BE2C (cell line): Measurements from ENCODE around the gene OLFM1.

ENCODE experiments used
- DNase-seq: peaks from one replicate; pipeline ENCODE4 v3.0.0-alpha.2; 2020
- H3K27me3 ChIP-seq: fragments of 250-450 bp; sonication (Bioruptor Pico); 2 replicates; pipeline ENCODE4 v1.5.1; 2020; ENCODE audit warnings: mild to moderate bottlenecking
- H3K36me3 ChIP-seq: fragments of 250-450 bp; sonication (Bioruptor Pico); 2 replicates; pipeline ENCODE4 v1.5.1; 2020; ENCODE audit warnings: mild to moderate bottlenecking
- H3K4me1 ChIP-seq: fragments of 250-450 bp; sonication (Bioruptor Pico); 2 replicates; pipeline ENCODE4 v1.5.1; 2020
- H3K4me3 ChIP-seq: 2 replicates; pipeline ENCODE4 v1.5.1; 2011; ENCODE audit warnings: low read depth, low read length
- H3K9me3 ChIP-seq: fragments of 250-450 bp; sonication (Bioruptor Pico); 2 replicates; pipeline ENCODE4 v1.5.1; 2020
- TF ChIP-seq, protein P1 (sequence below): IDR thresholded peaks from 2 replicates; pipeline ENCODE4 v1.5.1; 2012; ENCODE audit warnings: mild to moderate bottlenecking, low read depth, low read length

Gene OLFM1

DNA sequence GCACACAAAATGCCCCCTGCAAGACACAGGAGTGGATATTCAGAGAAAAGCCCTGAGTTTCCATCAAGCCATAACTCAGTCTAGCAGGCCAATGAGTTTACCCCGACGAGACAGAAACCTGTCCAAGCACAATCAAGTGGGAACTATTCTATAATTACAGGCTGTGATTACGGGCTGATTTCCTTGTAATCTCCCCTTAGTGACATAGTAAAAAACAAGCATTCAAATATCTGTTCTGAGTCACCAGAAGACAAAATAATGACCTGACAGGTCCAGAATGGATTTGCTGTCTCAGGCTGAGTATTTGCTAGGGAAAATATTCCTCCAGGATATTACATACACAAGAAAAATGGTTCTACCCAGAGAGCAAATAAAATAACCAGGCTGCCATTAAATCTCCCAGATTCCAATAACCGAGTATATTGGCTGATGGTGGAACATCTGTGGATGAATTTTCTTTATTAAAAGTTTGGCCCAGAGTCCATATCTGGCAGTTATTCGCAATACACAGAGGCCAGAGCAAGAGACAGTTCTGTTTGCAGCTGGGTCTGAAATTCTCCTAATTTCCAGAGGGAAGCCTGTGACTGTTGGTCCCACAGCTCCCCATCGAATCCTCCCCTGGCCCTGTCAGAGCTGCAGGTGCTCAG, 35.8 kb downstream of the OLFM1 start:
- Histone ChIP-seq H3K9me3 (no peaks in the 10 kb centered on the region; the same call in 1 of the 2 replicates), H3K4me3 (no peak overlapping the region), H3K4me1 (peaks cover 19% of the 10 kb centered on the region), H3K36me3 (peaks cover 27% of the 10 kb centered on the region), H3K27me3 (no peaks in the 10 kb centered on the region)
- no peak for DNase-seq
- TF ChIP-seq, protein P1, sequence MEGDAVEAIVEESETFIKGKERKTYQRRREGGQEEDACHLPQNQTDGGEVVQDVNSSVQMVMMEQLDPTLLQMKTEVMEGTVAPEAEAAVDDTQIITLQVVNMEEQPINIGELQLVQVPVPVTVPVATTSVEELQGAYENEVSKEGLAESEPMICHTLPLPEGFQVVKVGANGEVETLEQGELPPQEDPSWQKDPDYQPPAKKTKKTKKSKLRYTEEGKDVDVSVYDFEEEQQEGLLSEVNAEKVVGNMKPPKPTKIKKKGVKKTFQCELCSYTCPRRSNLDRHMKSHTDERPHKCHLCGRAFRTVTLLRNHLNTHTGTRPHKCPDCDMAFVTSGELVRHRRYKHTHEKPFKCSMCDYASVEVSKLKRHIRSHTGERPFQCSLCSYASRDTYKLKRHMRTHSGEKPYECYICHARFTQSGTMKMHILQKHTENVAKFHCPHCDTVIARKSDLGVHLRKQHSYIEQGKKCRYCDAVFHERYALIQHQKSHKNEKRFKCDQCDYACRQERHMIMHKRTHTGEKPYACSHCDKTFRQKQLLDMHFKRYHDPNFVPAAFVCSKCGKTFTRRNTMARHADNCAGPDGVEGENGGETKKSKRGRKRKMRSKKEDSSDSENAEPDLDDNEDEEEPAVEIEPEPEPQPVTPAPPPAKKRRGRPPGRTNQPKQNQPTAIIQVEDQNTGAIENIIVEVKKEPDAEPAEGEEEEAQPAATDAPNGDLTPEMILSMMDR, result no peak

DNA sequence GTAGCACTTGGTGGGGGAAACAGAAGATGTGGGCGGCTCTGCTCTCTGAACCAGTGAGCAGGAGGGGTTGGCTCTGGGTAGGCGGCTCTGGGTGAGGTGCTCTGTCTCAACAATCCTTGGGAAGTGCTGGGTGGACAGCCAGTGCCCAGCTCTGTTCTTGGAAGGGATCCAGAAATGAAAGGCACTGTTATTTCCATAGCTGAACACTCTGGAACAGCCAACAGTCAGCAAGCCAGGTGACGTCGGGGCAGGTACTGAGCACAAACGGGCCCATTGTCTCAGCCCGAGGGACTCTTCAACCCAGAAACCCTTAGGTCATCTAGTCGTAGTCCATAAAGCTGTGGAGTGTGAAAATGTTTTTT, 36.3 kb downstream of the OLFM1 start:
- no peaks in the 10 kb centered on the region; the same call in 1 of the 2 replicates for H3K9me3 ChIP-seq
- TF ChIP-seq, protein P1, result no peak
- no peak overlapping the region for H3K4me3 ChIP-seq
- no peak for DNase-seq
- peaks cover 24% of the 10 kb centered on the region for H3K4me1 ChIP-seq
- H3K36me3 ChIP-seq, result peaks cover 27% of the 10 kb centered on the region
- no peaks in the 10 kb centered on the region for H3K27me3 ChIP-seq

DNA sequence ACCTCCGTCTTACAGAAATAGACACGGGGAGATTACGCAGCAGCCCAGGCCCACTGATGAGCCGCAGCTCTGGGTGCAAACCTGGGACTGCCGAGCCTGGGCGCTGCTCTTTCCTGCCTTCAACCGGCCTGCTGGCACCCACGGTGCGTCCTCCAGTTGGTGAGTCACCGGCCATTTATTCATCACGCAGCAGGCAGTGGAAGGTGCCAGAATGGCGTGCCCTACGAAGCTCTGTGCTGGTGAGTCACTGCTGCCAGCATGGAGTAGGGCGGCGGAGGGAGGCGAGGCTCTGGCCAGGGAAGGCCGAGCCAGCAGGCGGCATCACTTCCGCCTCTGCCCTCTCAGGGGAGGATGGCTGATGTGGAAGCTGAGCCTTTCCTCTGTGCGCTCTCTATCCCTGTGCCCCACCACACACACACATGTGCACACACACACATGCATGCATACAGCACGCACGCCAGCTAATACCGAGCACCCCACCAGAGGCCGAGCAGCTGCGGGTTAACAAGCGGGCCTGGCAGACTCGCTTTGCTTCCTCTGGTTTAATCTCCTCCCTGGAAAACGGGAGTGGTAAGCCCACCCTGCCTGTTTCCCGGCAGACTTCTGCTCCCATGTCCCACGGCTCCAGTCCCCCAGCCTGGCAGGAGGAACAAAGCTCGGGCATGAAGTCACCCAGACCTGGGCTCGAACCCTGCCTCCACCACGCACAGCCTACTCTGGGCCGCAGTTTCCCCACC, 39.2 kb downstream of the OLFM1 start:
- H3K36me3 ChIP-seq, result peaks cover 8% of the 10 kb centered on the region
- no peaks in the 10 kb centered on the region for H3K27me3 ChIP-seq
- peak; percentile 53 for DNase-seq
- H3K9me3 ChIP-seq, result peaks cover 3% of the 10 kb centered on the region; the same call in 1 of the 2 replicates
- peaks cover 40% of the 10 kb centered on the region for H3K4me1 ChIP-seq
- TF ChIP-seq, protein P1, result no peak
- H3K4me3 ChIP-seq, result no peak overlapping the region

DNA sequence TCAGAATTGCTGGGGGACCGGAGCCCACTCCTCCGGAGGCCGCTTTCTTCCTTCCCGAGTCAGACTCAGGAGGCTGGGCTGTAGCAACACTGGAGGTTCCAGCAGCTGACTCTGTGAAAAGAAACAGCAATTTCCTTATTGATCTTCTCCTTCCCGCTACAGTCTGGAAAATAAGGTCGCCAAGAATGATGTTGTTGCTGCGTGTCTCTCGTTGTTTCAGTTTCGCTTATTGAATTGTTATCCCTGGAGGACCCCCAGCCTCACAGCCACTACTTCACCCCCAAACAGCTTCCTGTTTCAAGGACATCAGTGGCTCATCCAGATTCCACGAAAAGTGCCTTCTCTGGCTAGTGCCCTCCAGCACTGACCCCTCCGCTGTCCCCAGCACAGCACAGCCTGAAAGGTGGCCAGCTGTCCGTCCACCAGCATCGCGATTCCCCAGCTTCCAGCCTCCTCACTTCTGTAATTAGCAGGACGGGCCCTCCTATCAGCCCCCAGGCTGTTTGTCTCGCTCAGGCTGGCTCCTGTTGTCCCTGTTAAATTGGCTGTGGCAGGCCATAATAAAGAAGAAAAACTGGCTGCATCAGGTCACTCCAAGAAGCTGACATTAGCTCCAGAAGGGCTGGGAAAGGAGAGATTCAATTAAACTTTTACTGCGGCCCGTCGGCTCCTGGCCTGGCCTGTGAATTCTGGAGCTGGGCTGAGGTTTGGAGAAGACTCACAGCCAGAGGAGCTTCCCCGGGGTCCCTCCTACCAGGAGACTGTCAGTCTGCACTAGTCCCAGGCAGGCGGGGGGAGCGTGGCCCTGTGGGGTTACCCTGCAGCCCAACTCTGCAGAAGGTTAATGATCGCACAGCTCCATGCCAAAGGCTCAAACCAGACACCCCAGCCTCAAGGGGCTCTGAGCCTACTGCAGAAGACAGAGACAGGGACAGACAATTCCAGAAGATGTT, 40.5 kb downstream of the OLFM1 start:
- Histone ChIP-seq H3K27me3 (no peaks in the 10 kb centered on the region), H3K36me3 (no peaks in the 10 kb centered on the region)
- peak; percentile 56 for DNase-seq

DNA sequence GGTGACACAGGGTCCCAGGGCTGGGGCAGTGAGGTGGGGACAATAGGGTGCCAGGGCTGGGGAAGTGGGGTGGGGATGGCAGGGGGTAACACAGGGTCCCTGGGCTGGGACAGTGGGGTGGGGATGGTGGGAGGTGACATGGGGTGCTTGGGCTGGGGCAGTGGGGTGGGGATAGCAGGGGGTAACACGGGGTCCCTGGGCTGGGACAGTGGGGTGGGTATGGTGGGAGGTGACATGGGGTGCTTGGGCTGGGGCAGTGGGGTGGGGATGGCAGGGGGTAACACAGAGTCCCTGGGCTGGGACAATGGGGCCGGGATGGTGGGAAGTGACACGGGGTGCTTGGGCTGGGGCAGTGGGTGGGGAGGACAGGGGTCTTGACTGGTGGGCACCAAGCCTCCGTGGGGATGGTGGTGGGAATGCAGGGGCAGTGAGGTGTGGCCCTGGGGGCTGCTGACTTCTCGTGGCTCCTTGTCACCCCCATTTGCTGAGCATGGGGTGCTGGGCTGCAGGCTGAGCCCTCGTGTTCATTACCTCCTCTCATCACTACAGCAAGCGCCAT, 41.7 kb downstream of the OLFM1 start:
- TF ChIP-seq, protein P1, result no peak
- peaks cover 3% of the 10 kb centered on the region; the same call in 1 of the 2 replicates for H3K9me3 ChIP-seq
- no peak for DNase-seq
- no peaks in the 10 kb centered on the region for H3K27me3 ChIP-seq
- H3K36me3 ChIP-seq, result no peaks in the 10 kb centered on the region
- H3K4me1 ChIP-seq, result peaks cover 46% of the 10 kb centered on the region
- H3K4me3 ChIP-seq, result no peak overlapping the region

More for the DNA sequence above, 40.5 kb downstream of the OLFM1 start:
- H3K9me3 ChIP-seq, result peaks cover 3% of the 10 kb centered on the region; the same call in 1 of the 2 replicates
- H3K4me1 ChIP-seq, result peaks cover 40% of the 10 kb centered on the region
- TF ChIP-seq, protein P1, result no peak
- H3K4me3 ChIP-seq, result no peak overlapping the region
